HG02763 (cell line): ENCODE results near the gene AFAP1.

Experiments
- ATAC-seq: cut with Tn5 transposase; IDR thresholded peaks from one replicate; pipeline ENCODE4 v1.9.1; 2021; ENCODE audit warnings: mild to moderate bottlenecking, moderate library complexity; ENCODE audit not compliant: unreplicated experiment

The AFAP1 gene

DNA sequence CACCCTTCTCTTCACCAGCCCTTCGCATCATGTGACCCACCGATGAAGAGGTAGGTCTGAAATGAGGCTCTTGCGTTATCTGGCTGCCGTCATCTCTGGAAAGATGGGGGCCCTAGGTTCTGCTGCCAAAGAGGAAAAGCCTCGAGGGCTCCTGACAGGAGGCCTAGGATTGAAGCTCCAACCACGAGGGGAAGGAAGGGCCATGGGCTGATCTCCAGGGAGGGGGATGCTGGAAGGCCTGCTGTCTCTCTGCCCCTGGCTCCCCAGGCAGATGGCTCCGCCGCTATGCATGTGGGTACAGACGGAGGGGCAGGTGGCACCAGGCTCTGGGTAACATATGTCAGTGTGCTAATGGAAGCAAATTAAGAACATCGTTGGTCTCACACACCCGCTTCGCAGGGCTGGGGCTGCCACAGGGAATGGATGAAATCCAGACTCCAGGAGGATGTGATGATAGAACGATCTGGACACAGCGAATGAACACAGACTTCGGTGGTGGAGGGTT lies 44.9 kb downstream of the AFAP1 start:
- no peak for ATAC-seq

DNA sequence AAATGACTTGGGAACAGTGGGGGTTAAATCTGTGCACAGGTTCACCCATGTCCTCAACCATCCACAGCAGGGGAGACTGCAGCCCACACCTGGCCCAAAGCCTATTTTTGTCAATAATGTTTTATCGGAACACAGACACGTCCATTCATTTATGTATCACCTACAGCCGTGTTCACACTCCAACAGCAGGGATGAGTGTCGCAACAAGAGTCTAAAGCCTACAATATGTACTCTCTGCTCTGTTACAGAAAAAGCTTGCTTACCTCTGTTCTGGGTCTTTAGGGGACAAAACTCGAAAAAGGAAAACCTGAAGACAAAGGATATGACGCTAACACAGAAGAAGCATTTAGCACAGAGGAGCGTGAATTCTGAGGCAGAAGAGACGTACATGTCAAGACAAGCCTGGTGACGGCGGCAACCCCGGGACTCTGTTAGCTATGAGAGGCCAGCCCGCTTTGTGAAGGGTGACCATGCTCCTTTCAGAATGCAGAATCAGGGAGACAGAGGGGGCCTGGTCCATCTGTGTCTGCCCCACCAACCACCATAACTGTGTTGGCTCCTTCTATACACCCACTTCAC lies 45.5 kb downstream of the AFAP1 start:
- ATAC-seq, result no peak

DNA sequence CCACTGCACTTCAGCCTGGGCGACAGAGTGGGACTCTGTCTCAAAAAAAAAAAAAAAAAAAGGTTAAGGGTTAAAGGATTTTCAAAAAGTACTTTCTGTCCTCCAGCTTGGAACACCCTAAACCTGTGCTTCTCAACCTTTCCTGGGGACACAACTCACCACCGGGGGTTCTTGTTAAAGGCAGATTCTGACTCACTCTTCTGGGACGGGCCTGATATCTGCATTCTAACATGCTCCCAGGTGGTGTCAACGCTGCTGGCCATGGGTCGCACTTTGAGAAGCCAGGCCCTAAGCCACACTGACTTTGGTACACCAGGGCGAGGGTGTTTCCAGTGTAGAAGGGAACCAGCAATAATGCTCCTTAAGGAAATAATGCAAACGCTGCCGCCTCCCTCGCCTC lies 46.1 kb downstream of the AFAP1 start:
- no peak for ATAC-seq

DNA sequence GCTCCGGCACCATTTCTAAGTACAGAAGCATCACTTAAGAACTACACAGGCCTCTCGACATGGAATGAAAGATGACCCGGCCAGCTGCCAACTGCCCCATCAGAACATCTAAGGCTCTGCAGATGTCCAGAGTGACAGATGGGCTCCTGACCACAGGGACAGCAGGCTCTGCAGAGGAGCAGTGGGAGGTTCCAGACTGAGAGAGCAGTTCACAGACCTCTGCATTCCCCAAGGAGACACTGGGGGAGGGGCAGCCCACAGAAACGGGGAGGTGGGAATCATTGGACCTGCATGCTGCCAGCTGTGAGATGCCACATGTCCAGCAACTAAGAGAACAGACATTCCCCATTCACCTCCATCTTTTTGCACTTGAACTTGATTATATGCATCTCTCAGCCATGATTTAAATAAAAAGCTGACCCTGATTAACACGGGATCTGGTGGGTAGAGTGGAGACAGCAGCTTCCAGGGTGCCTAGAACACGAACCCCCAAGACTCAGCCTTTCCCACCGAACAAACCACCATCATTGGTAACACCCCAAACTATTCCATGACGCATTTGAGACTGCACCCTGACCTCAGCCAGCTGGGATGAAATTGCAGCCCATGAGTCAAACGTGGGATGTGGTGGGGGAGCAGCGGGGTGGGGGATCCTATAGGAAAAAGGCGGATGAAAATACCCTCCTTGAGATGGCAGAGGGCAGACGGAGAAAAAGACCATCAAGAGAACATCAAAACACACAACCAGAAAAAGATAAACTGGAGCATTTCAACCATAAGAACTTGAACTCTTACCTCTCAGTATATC lies 47.2 kb downstream of the AFAP1 start:
- ATAC-seq, result no peak

DNA sequence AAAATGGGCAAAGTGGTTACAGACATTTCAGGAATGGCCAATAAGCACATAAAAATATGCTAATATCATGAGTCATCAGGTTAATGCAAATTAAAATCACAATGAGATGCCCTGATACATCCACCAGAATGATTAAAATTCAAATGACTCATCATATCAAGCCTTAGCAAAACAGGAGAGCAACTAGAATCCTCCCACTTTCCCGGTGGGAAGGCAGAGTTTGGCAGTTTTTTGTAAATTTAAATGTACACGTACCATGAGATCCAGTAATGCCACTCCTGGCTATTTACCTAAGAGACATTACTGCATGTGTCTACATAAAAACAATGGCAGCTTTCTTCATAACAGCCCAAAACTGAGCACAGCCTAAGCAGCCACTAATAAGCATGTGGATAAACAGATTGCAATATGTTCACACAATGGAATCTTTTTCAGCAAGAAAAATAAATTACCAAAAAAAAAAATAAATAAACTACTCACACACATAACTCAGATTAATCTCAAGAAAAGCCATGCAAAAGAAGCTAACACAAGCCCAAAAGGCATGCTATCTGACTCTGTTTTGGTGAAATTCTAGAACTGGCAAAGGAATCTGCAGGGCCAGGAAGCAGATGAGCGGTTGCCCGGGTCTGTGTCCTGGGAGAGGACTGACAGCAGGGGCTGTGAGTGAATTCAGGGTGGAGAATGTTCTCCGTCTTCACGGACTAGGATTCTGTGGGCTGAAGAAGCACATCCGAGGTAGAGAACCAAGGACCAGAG lies 48.8 kb downstream of the AFAP1 start:
- ATAC-seq, result no peak

DNA sequence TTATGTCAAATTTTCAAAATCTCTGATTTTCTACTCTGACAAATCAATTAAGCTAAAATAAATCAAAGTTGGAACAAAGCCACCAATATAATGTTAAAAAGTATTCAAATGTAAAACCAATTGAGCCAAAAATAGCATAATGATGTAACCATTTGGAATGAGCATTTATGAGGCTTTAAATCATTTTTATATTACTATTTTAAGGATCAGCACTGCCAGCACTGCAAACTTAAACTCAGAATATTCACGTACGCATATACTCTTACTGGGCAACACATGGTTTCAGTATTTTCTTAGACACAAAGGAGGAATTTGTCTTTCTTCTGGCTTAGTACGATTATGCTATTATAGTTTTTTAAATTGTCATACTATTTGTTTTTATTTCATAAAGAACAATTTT lies 52.2 kb downstream of the AFAP1 start:
- no peak for ATAC-seq

DNA sequence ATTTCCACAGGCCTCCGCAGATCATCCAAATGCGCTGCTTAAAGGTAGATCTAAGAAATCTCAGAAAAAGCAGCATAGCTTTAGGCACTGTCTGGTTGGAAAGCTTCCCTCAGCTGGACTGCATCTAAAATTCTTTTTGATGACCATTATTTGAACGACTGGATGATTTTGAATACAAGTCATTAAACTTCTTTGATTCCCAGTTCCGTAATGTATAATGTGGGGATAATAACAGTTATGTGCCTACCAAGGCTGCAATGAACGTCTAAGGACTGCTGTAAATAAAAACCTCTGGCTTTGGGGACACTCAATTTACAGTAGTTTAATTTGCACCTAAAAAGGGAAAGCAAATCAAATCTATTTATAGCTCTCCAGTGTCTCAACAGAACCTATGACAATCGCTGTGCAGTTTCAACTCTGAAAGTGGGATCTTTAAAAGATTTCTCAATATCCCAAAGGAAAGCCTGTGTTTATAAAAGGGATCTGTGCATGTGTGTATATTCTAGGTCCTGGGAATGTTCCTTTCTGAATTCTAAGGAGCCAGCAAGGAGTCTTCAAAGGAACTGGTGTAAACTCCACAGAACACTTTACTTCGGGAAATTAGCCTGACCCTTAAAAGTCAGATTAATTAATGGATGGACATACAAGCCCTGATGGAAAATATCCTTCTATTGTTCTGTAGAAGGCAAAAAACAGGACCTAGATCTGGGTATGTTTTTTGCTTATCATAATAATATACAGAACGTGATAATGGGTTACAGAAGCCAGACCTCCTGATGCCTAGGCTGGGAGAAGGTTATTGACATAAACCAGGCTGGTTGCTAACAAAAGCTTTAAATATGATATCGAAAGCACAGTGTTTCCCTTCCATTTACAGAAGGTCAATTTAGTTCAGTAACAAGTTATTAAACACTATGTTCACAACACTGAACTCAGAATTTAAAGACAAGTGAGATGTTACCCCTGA lies 53.4 kb downstream of the AFAP1 start:
- ATAC-seq, result no peak

DNA sequence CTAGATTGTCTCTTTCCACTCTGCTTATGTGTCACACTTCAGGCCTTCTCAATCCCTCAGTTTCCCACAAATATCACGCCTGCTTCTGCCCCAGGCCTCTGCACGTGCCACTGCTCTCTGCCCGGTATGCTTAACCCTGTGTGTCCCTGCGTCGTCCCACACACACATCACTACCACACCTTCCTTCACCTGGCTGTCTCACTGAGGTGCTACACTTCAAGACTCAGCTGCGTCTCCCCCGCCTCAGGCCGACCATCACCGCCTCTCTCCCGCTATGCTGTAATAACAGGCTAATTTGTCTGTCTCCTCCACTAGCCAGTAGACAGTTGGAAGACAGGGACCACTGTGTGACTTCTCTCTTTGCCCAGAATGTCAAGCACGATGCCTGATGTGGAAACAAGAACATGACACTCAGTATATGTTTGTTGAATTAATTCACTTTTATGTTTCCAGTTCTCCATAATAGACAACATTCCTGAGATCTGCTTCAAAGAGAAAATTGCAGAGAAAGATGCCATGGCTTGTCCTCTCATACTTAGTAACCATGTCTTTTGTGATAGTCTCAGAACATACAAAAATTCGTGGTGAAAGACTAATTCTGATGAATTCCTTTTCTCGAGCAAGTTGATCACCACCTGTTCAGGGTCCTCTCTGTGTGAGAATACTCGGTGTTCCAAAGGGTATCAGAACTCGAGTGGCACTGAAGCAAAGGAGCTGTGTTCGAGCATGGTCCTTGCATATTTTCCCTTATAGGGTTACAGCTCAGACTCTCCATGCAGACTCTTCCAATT lies 54.2 kb downstream of the AFAP1 start:
- no peak for ATAC-seq

DNA sequence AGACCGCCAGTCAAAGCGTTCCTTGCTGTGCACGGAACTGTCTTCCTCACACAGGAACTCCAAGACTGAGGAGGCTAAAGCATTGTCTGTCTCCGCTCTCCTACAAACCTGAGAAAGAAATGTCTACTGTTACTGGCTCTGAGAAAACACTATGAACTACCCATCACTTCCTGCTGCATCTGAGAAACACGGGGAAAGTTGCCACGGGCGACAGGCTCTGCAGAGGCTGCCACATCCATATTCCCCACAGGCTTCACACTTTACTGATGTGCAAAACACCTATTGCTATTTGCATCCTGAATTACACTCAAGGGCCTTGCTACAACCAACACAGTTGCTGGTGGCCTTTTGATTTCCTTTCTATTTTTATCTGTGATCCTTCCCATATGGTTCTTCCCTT lies 59.0 kb downstream of the AFAP1 start:
- no peak for ATAC-seq

DNA sequence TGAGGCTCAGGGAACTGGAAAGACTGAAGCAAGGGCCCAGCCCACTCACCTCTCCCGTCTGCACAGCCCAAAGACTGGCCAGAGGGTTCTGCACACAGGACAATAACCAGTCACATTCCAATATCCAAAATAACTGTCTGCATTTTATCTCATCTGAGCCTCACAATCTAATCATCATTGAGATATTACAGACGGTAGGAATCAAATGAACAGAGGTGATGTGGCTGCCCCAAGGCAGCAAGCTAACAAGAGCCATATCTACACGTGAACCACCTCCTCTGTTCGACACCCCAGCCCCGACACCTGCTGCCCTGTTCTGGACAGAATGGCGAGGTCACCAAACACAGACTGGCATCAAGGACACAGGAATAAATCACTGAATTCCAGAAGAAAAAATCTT lies 60.5 kb downstream of the AFAP1 start:
- no peak for ATAC-seq

DNA sequence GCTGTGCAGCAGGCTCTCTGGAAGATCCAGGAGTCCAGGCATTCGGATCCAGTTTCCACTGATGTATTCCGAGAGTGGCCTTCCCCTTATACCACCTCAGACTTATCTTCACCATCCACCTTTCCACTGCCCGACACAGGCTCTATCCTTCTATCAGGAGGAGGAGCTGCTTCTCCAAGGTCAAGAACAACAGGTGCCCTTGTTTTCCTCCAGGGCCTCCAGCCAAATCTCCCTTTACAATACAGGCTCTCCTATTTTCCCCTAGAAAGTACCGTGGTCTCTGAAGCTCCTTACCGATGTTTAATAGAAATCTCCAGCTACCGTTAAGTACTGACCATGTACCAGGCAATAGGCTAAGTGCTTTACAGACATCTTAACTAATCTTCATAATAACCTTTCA lies 61.3 kb downstream of the AFAP1 start:
- ATAC-seq, result no peak

DNA sequence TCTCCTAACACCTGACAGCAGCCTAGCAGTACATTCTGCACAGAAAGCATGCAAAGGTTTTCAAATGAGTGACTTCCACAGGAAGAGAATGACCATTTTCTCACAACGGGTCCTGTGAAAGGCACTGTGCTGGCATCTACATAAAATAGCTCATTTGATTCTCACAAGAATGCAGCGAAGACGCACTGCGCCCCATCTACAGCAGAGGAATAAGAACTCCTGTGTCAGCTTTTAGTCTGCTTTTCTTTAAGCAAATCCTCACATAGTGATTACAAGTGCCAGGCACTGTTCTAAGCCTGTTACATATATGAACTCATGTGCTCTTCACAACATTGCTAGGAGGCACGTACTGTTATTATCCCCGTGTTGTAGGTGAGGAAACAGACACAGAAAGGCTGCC lies 62.5 kb downstream of the AFAP1 start:
- ATAC-seq, result no peak

DNA sequence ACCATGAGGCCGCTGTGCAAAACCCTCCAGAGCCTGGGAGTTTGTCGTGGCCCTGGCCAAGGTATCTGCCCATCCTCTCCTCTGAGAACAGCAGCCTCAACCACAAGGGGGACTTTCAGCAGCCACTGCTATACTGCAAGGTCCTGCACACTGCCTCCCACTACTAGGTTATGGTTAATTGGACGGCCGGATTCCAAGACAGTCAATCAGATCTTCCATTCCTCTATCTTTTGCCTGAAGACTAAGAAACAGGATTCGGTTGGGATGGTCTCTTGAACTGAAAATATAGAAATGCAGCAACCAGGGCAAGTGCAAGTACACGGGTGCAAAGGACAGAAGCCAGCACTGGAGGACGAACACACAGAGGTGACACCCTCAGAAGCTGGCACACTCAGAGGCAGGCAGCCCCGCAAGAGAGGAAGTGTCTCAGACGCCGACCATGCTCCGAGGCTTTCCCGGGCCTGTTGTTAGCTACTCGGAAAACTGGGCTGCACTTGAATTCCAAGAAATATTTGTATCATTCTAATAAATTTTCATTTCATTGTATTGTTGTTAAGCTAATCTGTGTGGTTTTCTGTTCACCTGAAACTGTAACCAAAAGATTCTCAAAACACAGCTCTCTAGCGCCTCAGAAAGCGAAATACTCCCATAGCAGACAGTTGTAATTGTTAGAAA lies 63.3 kb downstream of the AFAP1 start:
- ATAC-seq, result no peak

DNA sequence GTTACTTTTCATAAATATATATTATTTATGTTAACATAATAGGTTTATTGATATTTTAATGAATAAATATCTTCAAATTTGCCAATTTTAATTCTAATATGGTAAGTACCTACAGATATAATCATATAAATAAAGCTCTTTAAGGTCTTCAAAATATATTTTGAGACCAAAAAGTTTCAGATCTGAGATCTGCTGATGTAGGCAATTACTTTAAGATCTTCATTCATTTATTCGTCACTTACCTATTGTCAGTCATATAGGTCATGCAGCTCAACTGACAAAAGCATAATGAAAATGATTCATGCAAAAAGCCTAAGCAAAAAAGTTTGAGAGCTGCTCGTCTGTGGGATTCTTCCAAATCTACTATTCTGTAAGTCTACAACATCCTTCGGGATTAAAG lies 64.8 kb downstream of the AFAP1 start:
- ATAC-seq, result no peak

DNA sequence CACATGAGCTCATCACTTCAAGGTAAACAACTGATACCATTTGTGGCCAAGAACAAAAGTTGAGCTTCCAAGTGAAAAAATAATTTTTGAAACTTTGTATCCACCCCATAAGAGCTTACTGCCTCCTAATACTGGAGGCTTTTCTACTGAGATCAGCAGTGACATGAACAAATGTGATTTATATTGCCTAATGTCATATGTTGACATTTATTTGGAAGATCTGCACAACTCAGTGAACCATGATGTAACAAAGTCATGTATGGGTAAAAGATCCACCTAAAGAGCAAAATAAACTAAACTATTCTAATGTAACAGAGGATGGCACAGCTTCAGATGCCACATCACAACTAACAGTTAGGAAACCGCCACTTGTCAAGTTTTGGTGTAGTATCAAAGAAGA lies 65.8 kb downstream of the AFAP1 start:
- ATAC-seq, result no peak

DNA sequence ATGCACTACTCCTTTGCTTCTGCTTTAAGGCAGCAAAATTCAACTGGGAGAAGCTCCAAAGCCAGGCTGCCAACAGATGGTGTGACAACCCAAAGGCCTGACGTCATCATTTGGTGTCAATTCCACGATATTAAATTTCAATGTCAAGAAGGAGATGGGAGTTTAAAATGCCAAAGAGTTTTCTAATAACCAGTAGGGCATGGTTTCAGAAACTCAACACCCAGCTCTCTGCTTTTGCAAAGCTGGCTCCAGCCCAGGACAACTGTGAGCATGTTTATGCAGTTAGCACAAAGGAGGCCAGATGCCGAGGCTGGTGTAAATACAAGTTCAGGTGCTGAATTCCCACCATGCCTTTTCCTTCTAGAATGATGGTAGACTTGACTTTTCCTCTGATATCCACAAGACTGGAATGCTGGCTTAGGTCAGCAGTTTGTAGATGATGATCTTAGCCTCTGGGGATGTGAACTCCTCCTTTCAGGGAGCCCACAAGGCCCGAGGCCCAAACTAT lies 67.3 kb downstream of the AFAP1 start:
- ATAC-seq, result no peak

DNA sequence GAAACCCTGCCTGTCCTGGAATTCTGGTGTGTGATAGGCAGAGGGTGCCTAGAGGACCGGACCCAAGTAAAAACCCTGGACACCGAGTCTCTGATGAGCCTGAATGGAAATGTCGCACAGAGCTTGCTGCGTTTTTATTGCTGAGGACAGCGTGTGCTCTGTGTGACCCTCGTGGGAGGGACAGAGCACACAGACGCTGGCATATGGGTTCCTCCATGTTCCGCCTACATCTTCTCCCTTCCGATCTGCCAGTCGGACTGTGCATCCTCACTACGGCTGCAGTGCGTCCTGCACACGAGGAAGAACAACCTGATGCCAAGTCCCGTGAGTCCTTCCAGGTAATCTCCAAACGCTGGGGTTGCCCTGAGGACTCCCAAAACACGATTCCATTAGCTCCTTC lies 68.3 kb downstream of the AFAP1 start:
- no peak for ATAC-seq

DNA sequence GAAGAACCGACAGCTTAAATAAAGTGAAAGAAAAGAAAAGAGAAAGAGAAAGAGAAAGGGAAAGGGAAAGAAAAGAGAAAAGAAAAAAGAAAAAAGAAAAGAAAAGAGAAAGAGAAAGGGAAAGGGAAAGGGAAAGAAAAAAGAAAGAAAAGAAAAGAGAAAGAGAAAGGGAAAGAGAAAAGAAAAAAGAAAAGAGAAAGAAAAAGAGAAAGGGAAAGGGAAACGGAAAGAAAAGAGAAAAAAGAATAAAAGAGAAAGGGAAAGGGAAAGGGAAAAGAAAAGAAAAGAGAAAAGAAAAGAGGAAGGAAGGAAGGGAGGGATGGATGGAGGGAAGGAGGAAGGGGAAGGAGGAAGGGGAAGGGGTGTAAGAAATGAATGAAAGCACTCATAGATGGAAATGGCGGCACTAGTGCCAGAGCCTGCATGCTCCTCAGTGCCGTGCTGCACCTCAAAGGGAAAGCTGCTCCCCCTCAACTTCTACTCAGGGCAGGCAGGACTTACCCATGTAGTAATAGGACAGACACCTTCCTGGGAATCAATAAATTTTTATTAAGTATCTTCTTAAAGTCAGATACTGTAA lies 70.7 kb downstream of the AFAP1 start:
- no peak for ATAC-seq

DNA sequence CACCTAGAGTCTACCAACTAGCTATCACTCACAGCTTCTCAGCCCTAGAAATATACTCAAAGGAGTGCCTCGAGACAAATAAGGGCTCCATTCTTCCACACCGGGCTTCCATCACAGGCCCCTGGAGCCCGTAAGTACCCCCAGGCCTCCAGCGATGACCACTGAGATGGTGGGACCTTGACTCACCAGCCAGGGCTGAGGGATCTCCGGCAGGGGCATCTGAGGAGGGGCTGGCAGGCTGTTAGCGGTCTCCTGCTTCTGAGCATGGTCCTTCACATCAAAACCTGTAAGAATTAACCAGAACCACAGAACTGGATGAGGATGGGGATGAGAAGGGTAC lies 71.3 kb downstream of the AFAP1 start:
- no peak for ATAC-seq
